SIG-M5 (cell line): ENCODE measurements around the gene PER1.

Experiments
- DNase-seq: peaks from one replicate; lab custom pipeline; 2025; lab: John Stamatoyannopoulos, UW

The PER1 gene

GRCh38 chr17:8154608-8155155, 2.5 kb upstream of the PER1 start:
- no peak for DNase-seq

GRCh38 chr17:8153957-8154607, 1.9 kb upstream of the PER1 start:
- no peak for DNase-seq

GRCh38 chr17:8153525-8153956, 1.3 kb upstream of the PER1 start:
- DNase-seq, result no peak

- no peak for DNase-seq
These were observed 837 bp upstream of the PER1 start for GRCh38 chr17:8153031-8153451.

GRCh38 chr17:8151641-8152111, 528 bp downstream of the PER1 start:
- DNase-seq, result no peak

- DNase-seq, result no peak
These were observed 1.0 kb downstream of the PER1 start for GRCh38 chr17:8151120-8151640.

- DNase-seq, result no peak
These were observed 1.7 kb downstream of the PER1 start for GRCh38 chr17:8150194-8151119.

GRCh38 chr17:8149419-8150193, 2.6 kb downstream of the PER1 start:
- DNase-seq, result no peak

- DNase-seq, result no peak
These were observed 3.6 kb downstream of the PER1 start for GRCh38 chr17:8148560-8148959.

- DNase-seq, result no peak
These were observed 4.3 kb downstream of the PER1 start for GRCh38 chr17:8147805-8148404.

- no peak for DNase-seq
These were observed 4.9 kb downstream of the PER1 start for GRCh38 chr17:8147141-8147804.

- no peak for DNase-seq
These were observed 5.6 kb downstream of the PER1 start for GRCh38 chr17:8146381-8147140.

- DNase-seq, result no peak
These were observed 6.4 kb downstream of the PER1 start for GRCh38 chr17:8145811-8146210.

- DNase-seq, result no peak
These were observed 7.6 kb downstream of the PER1 start for GRCh38 chr17:8144401-8145231.

- DNase-seq, result no peak
These were observed 8.4 kb downstream of the PER1 start for GRCh38 chr17:8143581-8144400.

- no peak for DNase-seq
These were observed 9.2 kb downstream of the PER1 start for GRCh38 chr17:8142887-8143580.

- no peak for DNase-seq
These were observed 9.9 kb downstream of the PER1 start for GRCh38 chr17:8142158-8142886.
